Vagina (tissue), 2 donors: ENCODE results near the gene NTF4. TPM values are rescaled to one million over a fixed set of nuclear protein-coding genes. Genes with fewer than 3 reads are reported as not detected.

ENCODE experiments used
- DNase-seq, 2 donors: peaks; one replicate each; pipeline ENCODE4 v3.0.0-alpha.2; 2017; ENCODE audit errors: extremely low spot score in 2 of 2
- H3K27ac ChIP-seq: fragments of 200-600 bp; sonication (generic); one replicate; pipeline ENCODE4 v1.5.1; 2019
- H3K27me3 ChIP-seq: fragments of 200-600 bp; sonication (generic); one replicate; pipeline ENCODE4 v1.5.1; 2019
- H3K36me3 ChIP-seq, 2 donors: fragments of 200-600 bp; sonication (generic); one replicate each; pipeline ENCODE4 v1.5.1; 2017 to 2019
- H3K4me1 ChIP-seq: fragments of 200-600 bp; sonication (generic); one replicate; pipeline ENCODE4 v1.5.1; 2019
- H3K4me3 ChIP-seq, 2 donors: fragments of 200-600 bp; sonication (generic); 1 replicate in 1 of 2; 2 replicates in 1 of 2; pipeline ENCODE4 v1.5.1; 2016 to 2019
- H3K9me3 ChIP-seq: fragments of 200-600 bp; sonication (generic); one replicate; pipeline ENCODE4 v1.5.1; 2019
- CTCF ChIP-seq, 3 experiments: fragments of 450-650 bp in 2 of 3; fragments of 200-600 bp in 1 of 3; sonication (generic) in 1 of 3; IDR thresholded peaks; one replicate each; pipeline ENCODE4 v1.5.1; 2017 to 2019; ENCODE audit warnings: antibody characterized with exemption in 3 of 3, mild to moderate bottlenecking in 2 of 3, moderate library complexity in 2 of 3
- POLR2A ChIP-seq, 2 donors: fragments of 450-650 bp; IDR thresholded peaks; one replicate each; pipeline ENCODE4 v1.6.1; 2017; ENCODE audit warnings: antibody characterized with exemption in 2 of 2, mild to moderate bottlenecking in 2 of 2, moderate library complexity in 2 of 2
- POLR2AphosphoS5 ChIP-seq, 2 donors: sonication (generic); formaldehyde crosslinking; IDR thresholded peaks; one replicate each; pipeline ENCODE4 v1.9.0; 2017; ENCODE audit warnings: antibody characterized with exemption in 2 of 2, mild to moderate bottlenecking in 2 of 2, low read depth in 1 of 2; ENCODE audit not compliant: insufficient read depth in 1 of 2
- intact Hi-C: fragments of 100-400 bp; cut with DNase I; formaldehyde crosslinking; loops from one replicate; pipeline ENCODE4 v1.15.1; 2023
- total RNA-seq: library from RNA; depleted of rRNA; stranded (reverse); fragments of >200 nt; gene quantifications from one replicate; pipeline ENCODE4 v1.2.3, GENCODE V29; 2016

The NTF4 gene
- total RNA-seq, 1 donor from 2014 or later, result 6.1 TPM

- H3K4me3 ChIP-seq, result no peak overlapping the region
- H3K27me3 ChIP-seq, result peaks cover 6% of the 10 kb centered on the region
- H3K4me1 ChIP-seq, result peaks cover 17% of the 10 kb centered on the region
- H3K27ac ChIP-seq, result no peak overlapping the region
- H3K36me3 ChIP-seq, result no peaks in the 10 kb centered on the region
- intact Hi-C loops, result no loop called here
- TF ChIP-seq CTCF (IDR thresholded peaks at IDR 0.05) (no peak), POLR2A (IDR thresholded peaks at IDR 0.05) (no peak), POLR2AphosphoS5 (IDR thresholded peaks at IDR 0.05; ENCODE audit: insufficient read depth in 1 of 2, low read depth in 1 of 2) (no peak)
- no peaks in the 10 kb centered on the region for H3K9me3 ChIP-seq
- DNase-seq, result no peak
Measured at GRCh38 chr19:49061445-49061844, 3.2 kb downstream of the NTF4 start.

DNA sequence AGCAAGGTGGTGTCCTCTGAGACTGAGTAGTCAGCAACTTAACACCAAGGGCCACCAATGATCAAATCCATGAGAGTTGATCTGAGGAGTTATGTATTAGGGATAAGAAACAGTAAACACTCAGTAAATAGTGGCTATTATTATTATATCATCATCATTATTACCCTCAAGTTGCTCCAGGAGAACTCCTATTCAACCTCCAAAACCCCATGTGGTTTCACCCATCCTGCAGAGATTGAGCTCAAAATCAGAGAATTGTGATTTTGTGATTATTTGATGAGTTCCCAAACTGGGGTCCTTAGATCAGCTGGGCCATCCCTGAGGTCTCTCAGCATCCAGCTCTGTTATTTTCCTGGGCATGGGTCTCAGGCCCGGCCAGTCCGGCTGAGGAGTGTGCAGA is 3.6 kb downstream of the NTF4 start:
- Histone ChIP-seq H3K36me3 (no peaks in the 10 kb centered on the region), H3K27ac (no peak overlapping the region), H3K4me3 (no peak overlapping the region), H3K9me3 (no peaks in the 10 kb centered on the region), H3K4me1 (peaks cover 22% of the 10 kb centered on the region), H3K27me3 (peaks cover 6% of the 10 kb centered on the region)
- no peak for TF ChIP-seq POLR2AphosphoS5 (IDR thresholded peaks at IDR 0.05; ENCODE audit: insufficient read depth in 1 of 2, low read depth in 1 of 2)
- TF ChIP-seq CTCF (IDR thresholded peaks at IDR 0.05), result no peak
- TF ChIP-seq POLR2A (IDR thresholded peaks at IDR 0.05), result no peak
- no peak for DNase-seq
- intact Hi-C loops, result no loop called here

DNA sequence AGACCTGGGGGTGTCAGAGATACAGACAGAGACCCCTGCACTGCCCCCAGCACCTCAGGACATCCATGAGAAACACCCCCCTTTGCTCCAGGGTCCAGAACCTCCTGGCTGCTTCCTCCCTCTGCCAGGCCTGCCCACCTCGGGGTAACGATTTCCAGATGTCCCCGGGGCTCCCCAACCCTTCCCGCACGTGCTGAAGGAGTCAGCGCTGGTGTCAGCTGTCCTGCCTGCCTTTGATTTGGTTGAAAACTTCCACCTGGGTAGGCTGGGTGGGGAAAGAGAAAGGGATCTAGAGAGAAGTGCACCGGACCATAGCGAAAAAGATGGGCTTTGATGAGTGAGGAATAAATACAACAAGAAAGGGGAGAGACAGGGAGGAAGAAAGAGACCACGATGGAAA is 5.6 kb downstream of the NTF4 start:
- TF ChIP-seq POLR2A (IDR thresholded peaks at IDR 0.05) (no peak), CTCF (IDR thresholded peaks at IDR 0.05) (no peak), POLR2AphosphoS5 (IDR thresholded peaks at IDR 0.05; ENCODE audit: insufficient read depth in 1 of 2, low read depth in 1 of 2) (no peak)
- Histone ChIP-seq H3K27me3 (no peaks in the 10 kb centered on the region), H3K9me3 (no peaks in the 10 kb centered on the region), H3K27ac (no peak overlapping the region), H3K4me1 (peaks cover 22% of the 10 kb centered on the region), H3K36me3 (no peaks in the 10 kb centered on the region), H3K4me3 (no peak overlapping the region)
- DNase-seq, result no peak
- intact Hi-C loops, result no loop called here

GRCh38 chr19:49058562-49058961 is 6.1 kb downstream of the NTF4 start:
- H3K9me3 ChIP-seq, result no peaks in the 10 kb centered on the region
- no peak for DNase-seq

More at GRCh38 chr19:49058562-49058961, 6.1 kb downstream of the NTF4 start:
- Histone ChIP-seq H3K4me3 (no peak overlapping the region), H3K36me3 (no peaks in the 10 kb centered on the region), H3K27ac (no peak overlapping the region), H3K27me3 (no peaks in the 10 kb centered on the region), H3K4me1 (peaks cover 22% of the 10 kb centered on the region)
- no peak for TF ChIP-seq CTCF (IDR thresholded peaks at IDR 0.05)
- no peak for TF ChIP-seq POLR2A (IDR thresholded peaks at IDR 0.05)
- no peak for TF ChIP-seq POLR2AphosphoS5 (IDR thresholded peaks at IDR 0.05; ENCODE audit: insufficient read depth in 1 of 2, low read depth in 1 of 2)
- intact Hi-C loops, result no loop called here
